Measurements from ENCODE around the gene SEMA3E. TPM values are rescaled to one million over a fixed set of nuclear protein-coding genes. Genes with fewer than 3 reads are reported as not detected.

SEMA3E gene
- total and polyA plus RNA-seq, 9 of the 15 experiments (the other 6 are each of a cell fraction or from before 2014, with no cell fraction given): 0.01 to 1.4 (median 0.14) TPM; not detected in 2

GRCh38 chr7:83324596-83324995 is 324.3 kb downstream of the SEMA3E start (continued):
- TF ChIP-seq E2F8 (IDR thresholded peaks at IDR 0.05; ENCODE audit: low read depth, partially characterized antibody) (no peak), STAT6 (CRISPR knock-in tag; IDR thresholded peaks at IDR 0.05) (no peak), COPS2 (conservative IDR thresholded peaks at IDR 0.05) (no peak), MCM3 (IDR thresholded peaks at IDR 0.05) (no peak), FOXJ3 (CRISPR knock-in tag; IDR thresholded peaks at IDR 0.05) (no peak)

GRCh38 chr7:83321011-83321410 is 327.9 kb downstream of the SEMA3E start:
- ATAC-seq (no peak), DNase-seq (ENCODE audit: extremely low read depth in 1 of 4, low spot score in 3 of 4) (no peak), FAIRE-seq (no peak)
- Histone ChIP-seq H3K9ac (ENCODE audit: insufficient read depth in 1 of 2, low read depth in 2 of 2, low read length in 2 of 2) (no peak overlapping the region), H2AFZ (ENCODE audit: low read depth, low read length) (no peak overlapping the region), H3K36me3 (ENCODE audit: control insufficient read depth, insufficient read depth, low read length) (no peaks in the 10 kb centered on the region), H3K9me1 (ENCODE audit: control insufficient read depth, insufficient read depth, low read length) (no peaks in the 10 kb centered on the region), H3K27ac (ENCODE audit: extremely low read depth, low read depth, low read length) (no peak overlapping the region), H3K79me2 (ENCODE audit: control insufficient read depth, insufficient read depth, low read length) (no peaks in the 10 kb centered on the region), H4K20me1 (replicated peaks; ENCODE audit: control insufficient read depth, insufficient read depth, low read length) (no peaks in the 10 kb centered on the region), H3K4me1 (replicated peaks in 1 of 2; ENCODE audit: control insufficient read depth in 2 of 2, insufficient read depth in 2 of 2, low read length in 2 of 2) (no peaks in the 10 kb centered on the region), H3K4me2 (ENCODE audit: insufficient read depth, low read length) (no peak overlapping the region), H3K27me3 (ENCODE audit: control insufficient read depth in 2 of 2, insufficient read depth in 2 of 2, low read length in 2 of 2) (no peaks in the 10 kb centered on the region), H3K4me3 (no peak overlapping the region), H3K9me3 (replicated peaks; ENCODE audit: control insufficient read depth, insufficient read depth, low read depth, low read length) (no peaks in the 10 kb centered on the region)
- intact Hi-C loops (cut with micrococcal nuclease): no loop called here
- WGBS (ENCODE audit: insufficient coverage, low coverage, missing lambda C conversion rate): 0% methylated on average over 1 of the region's 1 CpG
- ChIA-PET CTCF (ENCODE audit: low intra/inter-chr PET ratio) (no interaction called here), POLR2A (no interaction called here)
- in situ Hi-C loops (cut with MboI): no loop called here
- BruUV-seq (replicated peaks): no TSS peak
- TF ChIP-seq NR2F6 (CRISPR knock-in tag; IDR thresholded peaks at IDR 0.05) (no peak), ZNF224 (CRISPR knock-in tag; IDR thresholded peaks at IDR 0.05) (no peak), SMAD2 (IDR thresholded peaks at IDR 0.05; ENCODE audit: low read depth, low read length) (no peak), E2F8 (IDR thresholded peaks at IDR 0.05; ENCODE audit: low read depth, partially characterized antibody) (no peak), RB1 (IDR thresholded peaks at IDR 0.05; ENCODE audit: low read depth) (no peak), ZNF398 (CRISPR knock-in tag; IDR thresholded peaks at IDR 0.05) (no peak), GABPB1 (CRISPR knock-in tag; IDR thresholded peaks at IDR 0.05) (no peak), KAT2B (IDR thresholded peaks at IDR 0.05; ENCODE audit: low read depth, low read length) (no peak)
